Testis (tissue), 3 donors: ENCODE results near the gene ARRDC4. TPM values are rescaled to one million over a fixed set of nuclear protein-coding genes. Genes with fewer than 3 reads are reported as not detected.

Experiments
- DNase-seq: peaks from one replicate; pipeline ENCODE4 v3.0.0-alpha.2; 2019
- H3K27ac ChIP-seq, 2 donors: fragments of 200-600 bp; sonication (generic); one replicate each; pipeline ENCODE4 v1.5.1; 2019
- H3K27me3 ChIP-seq: fragments of 200-600 bp; sonication (generic); one replicate; pipeline ENCODE4 v1.5.1; 2019
- H3K36me3 ChIP-seq: fragments of 200-600 bp; sonication (generic); one replicate; pipeline ENCODE4 v1.5.1; 2017; ENCODE audit warnings: low read depth; ENCODE audit errors: missing control alignments
- H3K4me1 ChIP-seq: fragments of 200-600 bp; sonication (generic); one replicate; pipeline ENCODE4 v1.5.1; 2019
- H3K4me3 ChIP-seq, 2 donors: fragments of 200-600 bp; sonication (generic); one replicate each; pipeline ENCODE4 v1.5.1; 2017 to 2019
- H3K9me3 ChIP-seq: fragments of 200-600 bp; sonication (generic); one replicate; pipeline ENCODE4 v1.5.1; 2017
- POLR2A ChIP-seq: fragments of 450-650 bp; IDR thresholded peaks from one replicate; pipeline ENCODE4 v1.6.1; 2017; ENCODE audit warnings: antibody characterized with exemption, mild to moderate bottlenecking, moderate library complexity
- WGBS, 2 donors: methylation state at CpG; one replicate each; pipeline ENCODE4 v1.1.5; 2018; 5-methylcytosine and 5-hydroxymethylcytosine counted together
- intact Hi-C: fragments of 100-400 bp; cut with DNase I; formaldehyde crosslinking; loops from one replicate; pipeline ENCODE4 v1.15.1; 2023; ENCODE audit warnings: low total_unique reads
- polyA plus RNA-seq: library from polyadenylated mRNA; stranded (reverse); fragments of 350-450 nt; fragmentation: Illumina TruSeq; extraction: RNeasy Lipid Tissue Mini Kit (QIAGEN cat#74804); gene quantifications from one replicate; pipeline ENCODE4 v1.2.3, GENCODE V29; 2014; ENCODE audit warnings: low read depth, low replicate concordance; ENCODE audit not compliant: insufficient read depth
- total RNA-seq, 2 donors: library from RNA; depleted of rRNA; stranded (reverse); fragments of >200 nt; gene quantifications; one replicate each; pipeline ENCODE4 v1.2.3, GENCODE V29; 2016
- TF ChIP-seq, protein P1 (sequence below), 3 experiments: fragments of 450-650 bp in 2 of 3; fragments of 200-600 bp in 1 of 3; sonication (generic) in 1 of 3; IDR thresholded peaks; one replicate each; pipeline ENCODE4 v1.5.1; 2016 to 2019; ENCODE audit warnings: antibody characterized with exemption in 3 of 3, mild to moderate bottlenecking in 2 of 3, moderate library complexity in 1 of 3

ARRDC4 gene
- total and polyA plus RNA-seq, 3 donors from 2014 or later, result 28.3 to 54.2 (median 37.0) TPM

DNA sequence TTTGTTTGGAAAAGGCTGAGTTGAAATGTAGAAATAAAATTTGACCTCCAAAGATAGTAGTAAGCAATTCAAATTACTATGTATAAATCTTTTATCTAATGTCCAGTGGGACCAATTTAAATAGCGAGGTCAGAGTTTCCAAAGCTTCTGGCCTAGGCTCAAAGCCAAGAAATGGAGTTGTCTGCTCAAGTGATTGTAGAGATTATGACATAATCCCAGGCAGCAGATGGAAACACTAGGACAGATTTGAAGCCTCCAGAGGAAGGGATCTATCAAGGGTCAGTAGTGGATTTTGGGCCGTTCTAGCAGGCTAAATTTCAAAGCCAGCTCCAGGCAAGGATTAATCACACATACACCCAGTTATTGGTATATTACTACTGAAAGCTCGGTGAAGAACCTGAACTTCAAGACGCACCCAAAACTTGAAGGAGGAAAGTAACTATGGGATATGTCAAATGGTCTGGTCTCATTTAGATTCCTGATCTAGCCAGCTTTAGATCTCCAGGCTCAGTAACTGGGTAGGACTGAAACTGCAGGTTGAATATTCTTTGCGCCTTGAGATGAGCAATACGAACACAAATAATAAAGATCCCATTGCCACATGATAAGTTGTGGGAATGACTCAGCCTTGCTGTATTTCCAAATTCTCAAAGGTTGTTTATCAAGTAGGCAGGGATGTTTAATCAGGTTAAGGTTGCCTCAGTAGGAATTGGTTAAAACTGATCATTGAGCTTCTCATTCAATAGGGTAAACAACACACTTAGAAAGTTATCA is 30.9 kb upstream of the ARRDC4 start:
- H3K4me3 ChIP-seq, result no peak overlapping the region
- no peak overlapping the region for H3K27ac ChIP-seq
- H3K9me3 ChIP-seq, result no peaks in the 10 kb centered on the region
- TF ChIP-seq POLR2A, result no peak
- TF ChIP-seq, protein P1, sequence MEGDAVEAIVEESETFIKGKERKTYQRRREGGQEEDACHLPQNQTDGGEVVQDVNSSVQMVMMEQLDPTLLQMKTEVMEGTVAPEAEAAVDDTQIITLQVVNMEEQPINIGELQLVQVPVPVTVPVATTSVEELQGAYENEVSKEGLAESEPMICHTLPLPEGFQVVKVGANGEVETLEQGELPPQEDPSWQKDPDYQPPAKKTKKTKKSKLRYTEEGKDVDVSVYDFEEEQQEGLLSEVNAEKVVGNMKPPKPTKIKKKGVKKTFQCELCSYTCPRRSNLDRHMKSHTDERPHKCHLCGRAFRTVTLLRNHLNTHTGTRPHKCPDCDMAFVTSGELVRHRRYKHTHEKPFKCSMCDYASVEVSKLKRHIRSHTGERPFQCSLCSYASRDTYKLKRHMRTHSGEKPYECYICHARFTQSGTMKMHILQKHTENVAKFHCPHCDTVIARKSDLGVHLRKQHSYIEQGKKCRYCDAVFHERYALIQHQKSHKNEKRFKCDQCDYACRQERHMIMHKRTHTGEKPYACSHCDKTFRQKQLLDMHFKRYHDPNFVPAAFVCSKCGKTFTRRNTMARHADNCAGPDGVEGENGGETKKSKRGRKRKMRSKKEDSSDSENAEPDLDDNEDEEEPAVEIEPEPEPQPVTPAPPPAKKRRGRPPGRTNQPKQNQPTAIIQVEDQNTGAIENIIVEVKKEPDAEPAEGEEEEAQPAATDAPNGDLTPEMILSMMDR (IDR thresholded peaks at IDR 0.05), result no peak
- intact Hi-C loops, result no loop called here
- H3K36me3 ChIP-seq, result no peaks in the 10 kb centered on the region
- H3K27me3 ChIP-seq, result no peaks in the 10 kb centered on the region
- DNase-seq, result no peak
- WGBS, 2 donors, result 74 to 80% methylated on average over 6 of the region's 6 CpGs
- no peaks in the 10 kb centered on the region for H3K4me1 ChIP-seq

DNA sequence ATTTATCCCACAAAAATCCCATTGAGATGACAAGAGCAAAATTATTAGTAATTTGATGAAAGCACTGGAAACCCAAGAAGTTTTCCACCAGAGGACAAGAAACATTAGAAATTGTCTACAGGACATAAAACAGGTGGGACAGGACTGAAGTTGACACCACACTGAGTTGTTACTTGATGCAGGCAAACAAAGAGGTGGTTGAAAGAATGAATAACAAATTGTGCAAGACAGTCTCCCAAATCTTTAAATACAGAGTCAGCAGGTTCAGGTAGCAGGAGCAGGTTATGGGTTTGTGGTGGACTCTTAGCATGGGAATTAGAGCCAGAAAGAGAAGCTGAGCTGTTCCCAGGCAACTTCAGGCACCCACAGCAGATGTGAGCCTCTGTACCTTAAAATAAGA is 30.3 kb upstream of the ARRDC4 start:
- intact Hi-C loops, result no loop called here
- no peaks in the 10 kb centered on the region for H3K27me3 ChIP-seq

DNA sequence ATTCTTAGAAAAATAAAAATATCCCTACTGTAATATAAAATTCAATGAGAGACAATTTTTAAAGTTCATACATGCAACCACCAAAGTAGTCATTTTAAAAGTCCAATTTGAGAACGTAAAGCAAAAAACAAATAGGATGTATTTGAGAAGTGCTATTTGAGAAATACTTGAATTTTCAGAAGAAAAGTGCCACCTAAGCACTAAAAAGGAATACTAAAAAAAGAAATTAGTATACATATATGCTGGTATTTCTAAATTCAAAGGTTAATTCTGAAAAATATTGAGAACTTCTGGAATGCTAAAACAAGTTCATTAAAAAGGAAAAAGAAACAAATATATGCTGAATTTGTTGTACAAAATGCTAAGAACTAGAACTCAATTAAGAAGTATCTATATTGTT is 29.2 kb upstream of the ARRDC4 start:
- no peaks in the 10 kb centered on the region for H3K4me1 ChIP-seq
- H3K27me3 ChIP-seq, result no peaks in the 10 kb centered on the region
- H3K36me3 ChIP-seq, result no peaks in the 10 kb centered on the region
- WGBS, 2 donors, result 92 to 100% methylated on average over 1 of the region's 1 CpG
- TF ChIP-seq, protein P1 (IDR thresholded peaks at IDR 0.05), result no peak
- TF ChIP-seq POLR2A, result no peak
- intact Hi-C loops, result no loop called here
- no peak overlapping the region for H3K4me3 ChIP-seq
- no peak for DNase-seq
- no peaks in the 10 kb centered on the region for H3K9me3 ChIP-seq
- no peak overlapping the region for H3K27ac ChIP-seq

More for the DNA sequence above, 30.3 kb upstream of the ARRDC4 start:
- Histone ChIP-seq H3K4me3 (no peak overlapping the region), H3K27ac (no peak overlapping the region), H3K9me3 (no peaks in the 10 kb centered on the region), H3K36me3 (no peaks in the 10 kb centered on the region), H3K4me1 (no peaks in the 10 kb centered on the region)
- TF ChIP-seq, protein P1 (IDR thresholded peaks at IDR 0.05), result no peak
- no peak for TF ChIP-seq POLR2A
- DNase-seq, result no peak

DNA sequence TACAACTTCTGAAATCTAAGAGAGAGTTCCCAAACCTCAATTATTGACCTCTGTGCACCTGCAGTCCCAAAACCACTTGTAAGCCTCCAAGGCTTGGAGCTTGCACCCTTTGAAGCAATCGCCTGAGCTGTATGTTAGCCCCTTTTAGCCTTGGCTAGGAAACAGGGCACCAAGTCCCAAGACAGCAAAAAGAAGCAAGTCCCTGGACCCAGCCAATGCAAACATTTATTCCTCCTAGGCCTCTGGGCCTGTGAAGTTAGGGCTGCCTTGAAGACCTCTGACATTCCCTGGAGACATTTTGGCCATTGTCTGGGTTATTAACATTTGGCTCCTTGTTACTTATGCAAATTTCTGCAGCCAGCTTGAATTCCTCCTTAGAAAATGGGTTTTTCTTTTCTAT is 26.9 kb upstream of the ARRDC4 start:
- no peak overlapping the region for H3K4me3 ChIP-seq
- H3K27ac ChIP-seq, result no peak overlapping the region
- no peaks in the 10 kb centered on the region for H3K36me3 ChIP-seq
- H3K9me3 ChIP-seq, result no peaks in the 10 kb centered on the region
- 62 to 80% methylated on average over 1 of the region's 1 CpG for WGBS, 2 donors
- DNase-seq, result no peak
- intact Hi-C loops, result no loop called here
- H3K4me1 ChIP-seq, result no peaks in the 10 kb centered on the region
- TF ChIP-seq, protein P1 (IDR thresholded peaks at IDR 0.05), result no peak
- no peak for TF ChIP-seq POLR2A
- H3K27me3 ChIP-seq, result no peaks in the 10 kb centered on the region

DNA sequence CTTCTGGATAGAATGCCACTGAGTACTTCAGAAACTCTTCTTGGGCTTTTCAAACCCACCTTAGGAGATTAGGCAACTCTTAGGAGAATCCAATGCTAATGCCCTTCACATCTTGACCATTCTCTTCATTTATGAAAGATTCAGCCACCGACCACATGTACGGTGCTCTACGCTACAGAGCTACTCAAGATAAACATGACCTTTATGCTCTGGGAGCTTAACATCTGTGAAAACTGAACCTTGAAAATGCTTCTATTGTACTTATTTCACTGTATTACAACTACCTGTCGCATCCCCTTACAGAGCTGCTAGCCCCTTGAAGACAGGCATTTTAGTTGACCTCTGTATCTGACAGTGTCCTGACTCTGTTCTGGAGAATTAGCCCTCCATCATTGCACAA is 19.5 kb upstream of the ARRDC4 start:
- Histone ChIP-seq H3K4me1 (no peaks in the 10 kb centered on the region), H3K4me3 (no peak overlapping the region), H3K36me3 (no peaks in the 10 kb centered on the region), H3K9me3 (no peaks in the 10 kb centered on the region), H3K27me3 (no peaks in the 10 kb centered on the region), H3K27ac (no peak overlapping the region)
- TF ChIP-seq, protein P1 (IDR thresholded peaks at IDR 0.05), result no peak
- no peak for TF ChIP-seq POLR2A
- DNase-seq, result no peak
- WGBS, 2 donors, result 92 to 95% methylated on average over 4 of the region's 4 CpGs
- intact Hi-C loops, result no loop called here
